NCI-H82 (cell line): ENCODE measurements around the gene UNC5A.

Experiments
- DNase-seq: peaks from one replicate; lab custom pipeline; 2025; lab: John Stamatoyannopoulos, UW

Gene UNC5A

GRCh38 chr5:176897263-176897662 is 86.9 kb downstream of the UNC5A start:
- DNase-seq = no peak

DNA sequence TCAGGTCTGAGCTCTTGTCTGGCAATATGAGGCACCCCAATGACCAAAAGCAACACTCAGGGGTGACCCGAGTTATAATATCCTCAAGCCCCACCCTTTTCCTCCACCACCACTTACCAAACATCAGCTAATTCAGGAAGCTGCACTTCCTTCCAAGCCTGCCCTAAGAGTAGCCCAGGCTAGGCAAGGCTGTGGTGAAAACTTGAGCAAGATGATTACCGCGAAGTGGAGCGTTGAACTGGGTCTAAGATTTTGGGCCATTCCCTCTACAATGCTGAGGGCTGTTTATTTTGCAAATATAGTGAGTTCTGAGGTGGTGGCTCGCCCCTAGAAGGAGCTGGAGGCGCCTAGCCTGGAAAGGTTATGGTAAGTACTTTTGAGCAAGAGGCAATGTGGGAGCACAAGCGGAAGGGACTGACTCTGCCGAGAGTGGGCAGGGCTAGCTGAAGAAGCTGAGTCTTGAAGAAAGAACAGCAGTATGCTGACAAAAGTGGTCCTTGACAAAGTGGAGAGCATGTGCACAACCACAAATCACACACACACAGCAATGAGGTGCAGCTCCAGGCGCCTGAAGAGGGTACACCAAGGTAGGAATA is 89.0 kb downstream of the UNC5A start, which contains the start of gene HK3:
HK3 (minus strand) TSS at position 51 of the 596 bp plus-strand sequence. CDS start 3,187 bp downstream, outside the sequence.
- DNase-seq = no peak

DNA sequence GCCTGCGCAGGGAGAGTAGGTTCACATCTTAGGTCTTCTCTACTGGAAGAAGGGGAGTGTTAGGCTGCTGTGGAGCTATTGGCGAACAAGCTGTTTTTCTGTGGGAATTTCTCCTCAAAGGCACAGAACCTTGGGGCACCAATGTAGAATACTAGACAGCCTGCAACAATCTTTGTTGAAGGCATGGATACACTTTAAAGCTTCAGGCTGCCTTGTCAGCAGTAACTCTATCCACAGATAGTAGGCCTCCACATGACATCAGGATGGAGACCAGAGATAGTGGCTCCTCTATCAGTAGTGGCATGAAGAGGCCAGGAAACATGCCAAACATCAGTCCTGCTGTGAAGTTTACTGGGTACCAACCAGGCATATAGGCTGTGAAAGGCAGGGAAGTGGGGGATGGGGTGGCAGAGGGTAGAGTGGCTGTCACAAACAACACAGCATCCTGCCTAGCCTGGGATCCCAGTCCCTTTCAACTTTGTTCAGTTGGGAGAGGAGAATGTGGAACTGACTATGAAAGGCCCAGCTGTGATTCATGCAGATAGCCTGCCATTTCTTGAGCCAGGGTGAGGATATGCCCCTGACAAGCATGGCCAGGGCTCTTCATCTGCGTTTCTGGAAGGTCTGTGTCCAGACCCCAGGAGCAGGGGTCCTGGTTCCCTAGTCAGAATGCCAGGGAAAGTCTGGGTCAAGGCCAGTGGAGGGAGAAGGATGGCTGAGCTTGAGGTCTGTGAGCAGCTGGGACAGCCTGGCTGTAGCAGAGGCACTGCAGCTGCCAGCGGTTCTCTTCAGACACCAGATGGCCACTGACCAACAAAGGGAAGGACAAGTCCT is 89.8 kb downstream of the UNC5A start:
- DNase-seq = no peak

DNA sequence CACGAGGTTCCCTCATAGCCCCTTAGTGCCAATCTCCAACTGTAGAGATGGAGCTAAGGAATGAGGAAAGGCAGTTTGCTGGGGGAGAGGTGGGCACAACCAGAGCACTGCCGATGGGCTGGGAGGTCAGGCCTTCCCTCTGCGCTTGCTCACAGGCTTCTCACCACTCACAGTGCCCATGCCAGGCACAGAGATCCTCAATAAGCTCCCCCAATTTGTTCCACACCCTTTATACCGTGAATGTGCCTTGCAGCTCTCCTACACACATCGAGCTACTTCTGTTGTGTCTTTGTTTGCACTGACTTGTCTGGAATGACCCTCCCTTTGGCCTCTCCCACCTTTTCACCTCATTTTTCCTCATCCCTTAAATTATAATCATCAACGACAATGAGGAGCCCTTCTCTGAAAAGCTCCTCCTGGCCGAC is 90.4 kb downstream of the UNC5A start:
- no peak for DNase-seq

DNA sequence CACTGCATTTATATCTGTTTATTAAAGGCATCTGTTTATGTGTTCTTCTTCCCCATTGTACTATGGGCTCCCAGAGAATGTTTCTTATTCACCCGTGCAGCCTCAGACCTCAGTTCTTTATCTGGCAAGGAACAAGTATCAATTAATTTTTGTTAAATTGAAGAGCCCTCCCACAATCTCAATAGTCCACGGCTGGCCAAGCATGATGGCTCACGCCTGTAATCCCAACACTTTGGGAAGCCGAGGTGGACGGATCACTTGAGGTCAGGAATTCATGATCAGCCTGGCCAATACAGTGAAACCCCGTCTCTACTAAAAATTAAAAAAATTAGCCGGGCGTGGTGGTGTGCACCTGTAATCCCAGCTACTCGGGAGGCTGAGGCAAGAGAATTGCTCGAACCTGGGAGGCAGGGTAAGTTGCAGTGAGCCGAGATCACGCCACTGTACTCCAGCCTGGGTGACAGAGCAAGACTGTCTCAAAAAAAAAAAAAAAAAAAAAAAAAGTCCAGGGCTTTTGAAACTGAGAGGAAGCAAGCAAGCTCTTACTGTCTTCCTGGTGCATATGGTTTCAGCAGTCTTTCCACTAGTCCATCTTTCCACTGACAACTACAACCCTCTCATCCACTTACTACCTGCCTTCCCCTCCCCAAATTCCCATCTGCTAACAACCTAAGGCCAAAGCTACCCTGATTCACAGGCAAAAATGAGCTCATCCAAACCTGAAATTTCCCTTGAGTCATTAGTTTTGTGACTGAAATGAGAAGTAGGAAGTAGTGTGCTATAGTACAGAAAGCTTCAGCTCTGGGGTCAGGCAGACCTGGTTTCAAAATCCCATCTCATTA is 91.1 kb downstream of the UNC5A start:
- DNase-seq = no peak

- DNase-seq = no peak
Measured at GRCh38 chr5:176902102-176902814, 91.9 kb downstream of the UNC5A start.

- no peak for DNase-seq
Measured at GRCh38 chr5:176902911-176903664, 92.7 kb downstream of the UNC5A start.

DNA sequence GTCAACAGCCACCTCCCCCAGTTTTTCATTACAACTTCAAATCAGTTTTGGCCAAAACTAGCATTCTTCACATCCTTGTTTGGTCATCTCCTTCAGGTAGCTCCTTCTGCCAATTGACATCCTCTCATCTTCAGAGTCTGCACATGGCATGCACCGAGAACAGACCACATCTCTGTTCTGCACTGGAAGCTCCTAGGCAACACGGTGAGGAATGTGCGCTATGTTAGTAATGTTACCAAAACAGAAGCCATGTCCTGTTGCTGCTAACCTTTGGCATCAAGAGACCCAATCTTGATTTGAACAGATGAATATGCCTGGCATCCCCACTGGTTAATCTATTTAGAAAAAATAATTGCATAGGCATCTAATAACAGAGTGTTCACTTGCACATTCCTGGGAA is 93.9 kb downstream of the UNC5A start:
- DNase-seq = no peak

DNA sequence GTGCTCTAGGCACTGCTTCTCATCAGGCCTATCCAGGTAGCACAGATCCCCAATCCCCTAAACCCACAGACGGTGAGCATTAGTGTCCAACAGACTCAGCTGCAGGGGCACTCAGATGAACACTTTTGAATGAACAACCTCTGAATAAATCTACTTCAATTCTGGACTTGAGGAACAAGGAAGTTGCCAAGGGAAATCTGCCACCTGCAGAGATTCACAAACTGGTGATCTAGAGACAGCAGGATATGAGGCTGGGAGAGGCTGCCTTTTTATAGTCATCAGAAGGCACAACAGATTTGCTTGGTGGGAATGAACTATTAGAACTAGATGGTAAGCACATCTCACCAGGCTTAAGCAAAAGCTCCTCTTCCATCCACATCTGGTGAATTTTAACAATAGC is 95.8 kb downstream of the UNC5A start:
- DNase-seq = no peak

DNA sequence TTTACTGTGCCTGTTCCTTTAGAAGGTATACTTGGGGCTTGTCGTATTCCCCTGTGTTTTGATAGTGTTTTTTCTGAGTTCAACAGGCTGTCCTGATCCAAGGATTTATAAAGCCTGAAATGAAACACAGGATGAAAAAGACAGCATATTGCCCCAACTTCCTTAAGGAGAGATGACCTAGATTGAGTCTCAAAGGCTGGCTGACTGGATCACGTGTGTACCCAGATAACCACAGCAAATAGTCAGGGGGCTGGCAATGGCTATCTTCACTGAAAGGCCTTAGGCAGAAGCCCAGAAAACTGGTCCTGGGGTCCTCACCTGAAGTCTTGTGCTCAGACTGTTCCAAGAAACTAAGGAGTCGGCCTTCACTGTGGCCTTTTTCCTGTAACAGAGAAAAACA is 96.4 kb downstream of the UNC5A start:
- no peak for DNase-seq

DNA sequence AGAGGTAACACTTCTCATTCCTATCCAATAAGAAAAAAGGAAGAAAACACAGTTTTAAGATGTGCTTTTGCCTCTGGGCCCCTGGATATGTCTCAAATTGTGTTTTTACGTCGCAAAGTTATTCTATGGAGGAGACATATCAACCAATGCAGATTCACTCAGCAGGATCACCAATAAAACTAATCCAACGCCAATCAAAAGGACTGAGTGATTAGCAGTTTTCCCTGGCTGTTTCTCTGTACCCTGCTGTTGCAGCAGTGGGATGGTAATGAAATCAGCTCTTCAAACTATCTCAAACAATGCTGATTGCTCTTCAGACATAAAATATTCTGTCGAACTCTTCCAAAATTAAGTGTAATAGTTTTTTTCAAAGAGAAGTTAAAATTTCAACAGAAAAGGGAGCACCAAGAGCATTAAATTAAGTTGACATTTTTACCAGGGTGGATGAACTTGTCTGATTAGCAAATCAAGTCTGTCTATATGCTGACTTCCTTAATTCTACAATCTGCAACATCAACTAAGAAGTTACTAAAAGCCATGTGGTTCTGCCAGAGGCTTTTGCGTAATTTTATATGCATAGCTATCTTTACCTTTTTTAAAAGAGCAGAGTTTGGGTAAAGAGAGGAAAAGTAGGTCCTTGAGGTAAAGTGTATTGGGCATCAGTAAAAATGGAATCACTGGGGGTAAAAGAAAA is 98.5 kb downstream of the UNC5A start:
- DNase-seq = no peak

- DNase-seq = no peak
Measured at GRCh38 chr5:176912115-176912514, 101.8 kb downstream of the UNC5A start.

- no peak for DNase-seq
Measured at GRCh38 chr5:176915906-176916305, 105.5 kb downstream of the UNC5A start.

DNA sequence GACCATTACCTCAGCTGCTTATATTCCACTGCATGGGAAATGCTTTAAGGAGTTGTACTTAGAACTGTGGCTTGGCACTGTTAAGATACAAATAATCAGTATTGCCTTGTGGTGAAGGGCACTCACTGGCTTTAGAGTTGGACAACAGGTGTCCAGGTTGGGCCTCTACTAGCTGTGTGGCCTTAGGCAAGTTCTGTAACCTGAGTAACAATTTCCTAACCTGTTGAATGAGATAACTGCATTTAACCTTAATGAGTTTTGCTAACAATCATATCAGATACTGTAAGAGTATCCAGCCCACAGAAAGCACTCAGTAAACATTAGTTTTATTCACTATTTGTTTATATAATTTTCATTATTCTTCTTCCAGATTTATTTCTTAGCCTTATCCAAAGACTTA is 106.0 kb downstream of the UNC5A start:
- DNase-seq = no peak

- DNase-seq = no peak
Measured at GRCh38 chr5:176918613-176919012, 108.3 kb downstream of the UNC5A start.

- no peak for DNase-seq
Measured at GRCh38 chr5:176921714-176922113, 111.4 kb downstream of the UNC5A start.

DNA sequence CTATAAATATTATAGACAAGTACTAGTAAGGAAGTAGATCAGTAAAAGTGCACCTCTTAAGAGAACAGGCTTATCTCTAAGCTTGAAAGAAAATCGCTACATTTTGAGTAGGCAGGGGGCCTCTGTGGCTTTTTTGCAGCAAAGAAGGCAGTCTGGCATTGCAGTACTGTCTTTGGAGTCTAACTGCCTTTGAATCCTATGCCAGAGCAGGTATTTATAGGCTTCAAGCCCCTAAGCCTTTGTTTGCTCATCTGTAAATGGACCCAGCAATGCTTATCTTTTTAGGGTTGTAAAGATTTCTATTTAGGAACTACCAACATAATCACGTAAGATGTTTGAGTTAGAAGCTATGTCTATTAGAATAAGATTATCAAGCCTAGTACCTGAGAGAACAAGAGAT is 112.5 kb downstream of the UNC5A start:
- no peak for DNase-seq

DNA sequence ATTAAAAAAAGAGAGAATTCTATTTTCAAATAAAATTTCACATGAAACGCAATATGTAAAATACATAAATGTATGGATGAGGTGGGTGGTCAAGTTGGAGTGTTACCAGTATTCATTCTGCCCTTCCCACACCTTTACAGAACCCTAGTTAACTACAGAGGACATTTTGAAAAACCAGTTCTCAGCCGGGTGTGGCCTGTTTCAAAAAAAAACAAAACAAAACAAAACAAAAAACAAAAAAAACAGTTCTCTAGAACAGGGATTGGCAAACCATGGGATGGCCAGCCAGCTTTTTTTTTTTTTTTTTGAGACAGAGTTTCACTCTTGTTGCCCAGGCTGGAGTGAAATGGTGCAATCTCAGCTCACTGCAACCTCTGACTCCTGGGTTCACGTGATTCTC is 117.2 kb downstream of the UNC5A start:
- DNase-seq = no peak

GRCh38 chr5:176929654-176930053 is 119.3 kb downstream of the UNC5A start:
- DNase-seq = no peak
